Measurements from ENCODE around the gene PSMB7. TPM values are rescaled to one million over a fixed set of nuclear protein-coding genes. Genes with fewer than 3 reads are reported as not detected.

The PSMB7 gene
- total and polyA plus RNA-seq, 2 donors (not counting 1 experiment from before 2014, with no cell fraction given) = 69.5 to 73.1 TPM

GRCh38 chr9:124415852-124416484, 726 bp upstream of the PSMB7 start:
- peak overlapping the region; percentile 90 for H3K27ac Mint-ChIP-seq
- Histone ChIP-seq H3K9me3 (ENCODE audit: control extremely low read depth in 1 of 3, control insufficient read depth in 2 of 3, insufficient read depth in 1 of 3, low read length in 2 of 3) (peaks cover 0 to 12% (median 5%) of the 10 kb centered on the region in 3 donors), H3K4me2 (replicated peaks; ENCODE audit: low read depth, low read length, poor library complexity, severe bottlenecking) (peak overlapping the region; percentile 90), H3K9ac (ENCODE audit: low read length) (peak overlapping the region; percentile 91), H3K36me3 (replicated peaks in 1 of 2; ENCODE audit: control extremely low read depth in 1 of 2, control insufficient read depth in 1 of 2, extremely low read depth in 1 of 2, insufficient read depth in 2 of 2, low read length in 1 of 2) (peaks cover 2 to 35% of the 10 kb centered on the region in 2 experiments), H3K27ac (ENCODE audit: low read length in 2 of 2) (peak overlapping the region in 1 of 2 donors; percentile 82), H2AFZ (ENCODE audit: insufficient read depth, low read depth, low read length, poor library complexity, severe bottlenecking) (peak overlapping the region; percentile 91), H3K27me3 (replicated peaks in 1 of 4; ENCODE audit: control extremely low read depth in 1 of 4, control insufficient read depth in 3 of 4, insufficient read depth in 4 of 4, low read length in 3 of 4) (no peaks in the 10 kb centered on the region), H3K4me3 (ENCODE audit: control extremely low read depth in 1 of 5, extremely low read depth in 1 of 5, insufficient read depth in 1 of 5, low read depth in 2 of 5, low read length in 4 of 5) (peak overlapping the region; percentile 81 to 89 (median 87)), H4K20me1 (ENCODE audit: control insufficient read depth, insufficient read depth, low read length, poor library complexity, severe bottlenecking) (peaks cover 14% of the 10 kb centered on the region), H3K79me2 (ENCODE audit: control insufficient read depth, insufficient read depth, low read length) (peaks cover 41% of the 10 kb centered on the region), H3K4me1 (ENCODE audit: control insufficient read depth in 2 of 2, insufficient read depth in 2 of 2, low read length in 2 of 2) (peaks cover 6 to 30% of the 10 kb centered on the region in 2 donors)
- ChIA-PET CTCF (interaction anchor here (0.7 to 1.2 kb wide), 2 partner anchors 121 to 553 kb away, joined by 3 read pairs; no protein-coding TSS in a partner anchor), POLR2A (no interaction called here)
- no peaks in the 10 kb centered on the region for H3K27me3 Mint-ChIP-seq
- peak overlapping the region; percentile 98 for H3K4me3 Mint-ChIP-seq
- ATAC-seq (ENCODE audit: low read depth) (no peak), DNase-seq (no peak)
- H3K9me3 Mint-ChIP-seq (ENCODE audit: insufficient read depth) = no peaks in the 10 kb centered on the region
- WGBS (ENCODE audit: insufficient coverage) = 94% methylated on average over 11 of the region's 17 CpGs
- TF ChIP-seq CTCF (IDR thresholded peaks at IDR 0.05) (no peak), EZH2 (IDR thresholded peaks at IDR 0.05; ENCODE audit: borderline replicate concordance, insufficient read depth, low read depth, low read length, poor library complexity, severe bottlenecking) (no peak)
- H3K4me1 Mint-ChIP-seq = peaks cover 30% of the 10 kb centered on the region
- intact Hi-C loops (cut with micrococcal nuclease) = loop anchor here (1.0 to 10.0 kb wide), 4 partner anchors 359 to 846 kb away; partner anchors contain the start of genes ARPC5L, GAPVD1, NR6A1 and OLFML2A

GRCh38 chr9:124414612-124415011, 630 bp downstream of the PSMB7 start:
- H3K4me2 ChIP-seq (replicated peaks; ENCODE audit: low read depth, low read length, poor library complexity, severe bottlenecking) = peak overlapping the region; percentile 90
- Mint-ChIP-seq H3K27me3 (no peaks in the 10 kb centered on the region), H3K9me3 (ENCODE audit: insufficient read depth) (no peaks in the 10 kb centered on the region), H3K27ac (peak overlapping the region; percentile 90), H3K4me1 (peaks cover 25% of the 10 kb centered on the region), H3K4me3 (peak overlapping the region; percentile 98)
- no peak for ATAC-seq (ENCODE audit: low read depth)
- peaks cover 6 to 21% of the 10 kb centered on the region in 2 donors for H3K4me1 ChIP-seq (ENCODE audit: control insufficient read depth in 2 of 2, insufficient read depth in 2 of 2, low read length in 2 of 2)
- peak overlapping the region; percentile 91 for H2AFZ ChIP-seq (ENCODE audit: insufficient read depth, low read depth, low read length, poor library complexity, severe bottlenecking)
- peaks cover 48% of the 10 kb centered on the region for H3K79me2 ChIP-seq (ENCODE audit: control insufficient read depth, insufficient read depth, low read length)
- CTCF ChIA-PET = interaction anchor here (1.2 kb wide), 2 partner anchors 122 to 288 kb away, joined by 3 to 6 read pairs; no protein-coding TSS in a partner anchor
- POLR2A ChIA-PET = interaction anchor here (0.6 kb wide), 2 partner anchors 197 to 268 kb away, joined by 3 read pairs; no protein-coding TSS in a partner anchor
- no peak for DNase-seq
- peaks cover 0 to 12% (median 5%) of the 10 kb centered on the region in 3 donors for H3K9me3 ChIP-seq (ENCODE audit: control extremely low read depth in 1 of 3, control insufficient read depth in 2 of 3, insufficient read depth in 1 of 3, low read length in 2 of 3)
- 28% methylated on average over 13 of the region's 13 CpGs for WGBS (ENCODE audit: insufficient coverage)
- peaks cover 2 to 42% of the 10 kb centered on the region in 2 experiments for H3K36me3 ChIP-seq (replicated peaks in 1 of 2; ENCODE audit: control extremely low read depth in 1 of 2, control insufficient read depth in 1 of 2, extremely low read depth in 1 of 2, insufficient read depth in 2 of 2, low read length in 1 of 2)
- intact Hi-C loops (cut with micrococcal nuclease) = loop anchor here (1.0 to 10.0 kb wide), 4 partner anchors 360 to 848 kb away; partner anchors contain the start of genes ARPC5L, GAPVD1, NR6A1 and OLFML2A
- H3K27me3 ChIP-seq (replicated peaks in 1 of 4; ENCODE audit: control extremely low read depth in 1 of 4, control insufficient read depth in 3 of 4, insufficient read depth in 4 of 4, low read length in 3 of 4) = no peaks in the 10 kb centered on the region
- peaks cover 15% of the 10 kb centered on the region for H4K20me1 ChIP-seq (ENCODE audit: control insufficient read depth, insufficient read depth, low read length, poor library complexity, severe bottlenecking)
- TF ChIP-seq EZH2 (IDR thresholded peaks at IDR 0.05; ENCODE audit: borderline replicate concordance, insufficient read depth, low read depth, low read length, poor library complexity, severe bottlenecking) = no peak
- no peak for TF ChIP-seq CTCF (IDR thresholded peaks at IDR 0.05)
- H3K9ac ChIP-seq (ENCODE audit: low read length) = peak overlapping the region; percentile 91
- peak overlapping the region; percentile 48 to 82 for H3K27ac ChIP-seq (ENCODE audit: low read length in 2 of 2)
- H3K4me3 ChIP-seq (ENCODE audit: control extremely low read depth in 1 of 5, extremely low read depth in 1 of 5, insufficient read depth in 1 of 5, low read depth in 2 of 5, low read length in 4 of 5) = peak overlapping the region; percentile 81 to 89 (median 87)

Data from B cell (primary cell).